Measurements from ENCODE around the gene B3GALT4.

Gene B3GALT4, protein sequence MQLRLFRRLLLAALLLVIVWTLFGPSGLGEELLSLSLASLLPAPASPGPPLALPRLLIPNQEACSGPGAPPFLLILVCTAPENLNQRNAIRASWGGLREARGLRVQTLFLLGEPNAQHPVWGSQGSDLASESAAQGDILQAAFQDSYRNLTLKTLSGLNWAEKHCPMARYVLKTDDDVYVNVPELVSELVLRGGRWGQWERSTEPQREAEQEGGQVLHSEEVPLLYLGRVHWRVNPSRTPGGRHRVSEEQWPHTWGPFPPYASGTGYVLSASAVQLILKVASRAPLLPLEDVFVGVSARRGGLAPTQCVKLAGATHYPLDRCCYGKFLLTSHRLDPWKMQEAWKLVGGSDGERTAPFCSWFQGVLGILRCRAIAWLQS

DNA sequence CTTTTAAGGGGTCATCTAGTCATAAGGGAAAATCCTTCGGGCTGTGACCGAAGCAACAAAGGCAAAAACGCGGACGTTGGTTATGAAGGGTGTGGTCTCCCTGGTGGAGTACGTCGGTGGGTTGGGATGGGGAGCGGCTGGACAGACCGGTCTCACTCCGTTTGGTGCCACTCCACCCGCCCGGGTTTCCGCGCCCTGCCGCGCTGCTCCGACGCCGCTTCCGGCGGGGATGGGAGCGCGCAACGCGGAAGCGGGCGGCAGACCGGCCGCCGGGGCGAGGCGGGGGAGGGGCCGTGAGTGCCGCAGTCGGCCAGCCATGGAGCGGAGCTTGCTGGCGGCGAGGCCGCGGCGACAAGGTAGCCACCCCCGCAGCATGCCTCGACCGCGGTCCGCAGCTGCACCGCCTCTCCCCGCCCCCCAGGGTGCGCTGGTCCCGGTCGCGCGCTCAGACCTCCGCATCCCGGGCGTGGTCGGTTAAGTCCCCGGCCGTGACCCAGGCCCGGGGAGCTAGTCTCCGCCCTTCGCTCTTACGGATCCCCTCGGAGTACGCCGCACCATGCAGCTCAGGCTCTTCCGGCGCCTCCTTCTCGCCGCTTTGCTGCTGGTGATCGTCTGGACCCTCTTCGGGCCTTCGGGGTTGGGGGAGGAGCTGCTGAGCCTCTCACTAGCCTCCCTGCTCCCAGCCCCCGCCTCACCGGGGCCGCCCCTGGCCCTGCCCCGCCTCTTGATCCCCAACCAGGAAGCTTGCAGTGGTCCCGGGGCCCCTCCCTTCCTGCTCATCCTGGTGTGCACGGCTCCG is at the start of gene B3GALT4:
Gene B3GALT4 (plus strand): TSS at position 260 of the 799 bp plus-strand sequence. CDS start 297 bp downstream, at position 557.
- TF ChIP-seq, protein P1, sequence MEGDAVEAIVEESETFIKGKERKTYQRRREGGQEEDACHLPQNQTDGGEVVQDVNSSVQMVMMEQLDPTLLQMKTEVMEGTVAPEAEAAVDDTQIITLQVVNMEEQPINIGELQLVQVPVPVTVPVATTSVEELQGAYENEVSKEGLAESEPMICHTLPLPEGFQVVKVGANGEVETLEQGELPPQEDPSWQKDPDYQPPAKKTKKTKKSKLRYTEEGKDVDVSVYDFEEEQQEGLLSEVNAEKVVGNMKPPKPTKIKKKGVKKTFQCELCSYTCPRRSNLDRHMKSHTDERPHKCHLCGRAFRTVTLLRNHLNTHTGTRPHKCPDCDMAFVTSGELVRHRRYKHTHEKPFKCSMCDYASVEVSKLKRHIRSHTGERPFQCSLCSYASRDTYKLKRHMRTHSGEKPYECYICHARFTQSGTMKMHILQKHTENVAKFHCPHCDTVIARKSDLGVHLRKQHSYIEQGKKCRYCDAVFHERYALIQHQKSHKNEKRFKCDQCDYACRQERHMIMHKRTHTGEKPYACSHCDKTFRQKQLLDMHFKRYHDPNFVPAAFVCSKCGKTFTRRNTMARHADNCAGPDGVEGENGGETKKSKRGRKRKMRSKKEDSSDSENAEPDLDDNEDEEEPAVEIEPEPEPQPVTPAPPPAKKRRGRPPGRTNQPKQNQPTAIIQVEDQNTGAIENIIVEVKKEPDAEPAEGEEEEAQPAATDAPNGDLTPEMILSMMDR (conservative IDR thresholded peaks at IDR 0.05) = peak; percentile 77
- peak within 1 kb of the TSS; percentile 100 for H3K27ac ChIP-seq

DNA sequence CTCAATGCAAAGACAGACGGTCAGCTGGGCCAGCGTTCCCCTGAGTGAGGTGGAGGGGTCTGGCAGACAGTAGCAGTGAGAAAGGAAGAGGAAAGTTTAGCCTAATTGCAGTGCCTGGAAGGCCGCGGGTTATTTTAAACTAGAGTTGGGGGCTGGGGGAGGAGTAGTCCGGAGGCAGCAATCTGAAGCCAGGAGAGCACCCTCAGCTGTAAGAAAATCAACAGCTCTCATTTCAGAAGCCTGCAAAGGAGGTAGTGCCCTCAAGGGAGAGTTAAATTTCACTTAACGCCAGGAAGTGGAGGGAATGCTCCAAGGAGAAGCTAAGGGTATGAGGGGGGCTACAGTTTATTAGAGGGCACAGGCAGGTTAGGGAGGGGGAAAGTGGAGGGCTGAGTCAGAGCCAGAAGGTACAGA is 41.7 kb upstream of the B3GALT4 start:
- no peak overlapping the region for H3K27ac ChIP-seq
- TF ChIP-seq, protein P1 (conservative IDR thresholded peaks at IDR 0.05) = no peak

DNA sequence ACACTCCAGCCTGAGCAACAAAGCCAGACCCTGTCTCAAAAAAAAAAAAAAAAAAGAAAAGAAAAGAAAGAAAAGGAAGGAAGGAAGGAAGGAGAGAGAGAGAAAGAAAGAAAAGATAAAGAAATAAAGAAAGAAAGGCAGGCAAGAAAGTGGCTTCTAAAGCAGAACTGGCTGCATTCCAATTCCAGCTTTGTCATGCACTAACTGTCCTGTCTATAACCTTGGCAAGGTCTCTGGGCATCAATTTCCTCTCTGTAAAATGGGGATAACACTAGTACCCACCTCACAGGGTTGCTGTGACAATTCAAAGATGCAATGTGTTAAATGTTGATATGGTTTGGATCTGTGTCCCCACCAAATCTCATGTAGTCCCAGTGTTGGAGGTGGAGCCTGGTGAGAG is 40.6 kb upstream of the B3GALT4 start:
- TF ChIP-seq, protein P1 (conservative IDR thresholded peaks at IDR 0.05) = no peak
- H3K27ac ChIP-seq = no peak overlapping the region

DNA sequence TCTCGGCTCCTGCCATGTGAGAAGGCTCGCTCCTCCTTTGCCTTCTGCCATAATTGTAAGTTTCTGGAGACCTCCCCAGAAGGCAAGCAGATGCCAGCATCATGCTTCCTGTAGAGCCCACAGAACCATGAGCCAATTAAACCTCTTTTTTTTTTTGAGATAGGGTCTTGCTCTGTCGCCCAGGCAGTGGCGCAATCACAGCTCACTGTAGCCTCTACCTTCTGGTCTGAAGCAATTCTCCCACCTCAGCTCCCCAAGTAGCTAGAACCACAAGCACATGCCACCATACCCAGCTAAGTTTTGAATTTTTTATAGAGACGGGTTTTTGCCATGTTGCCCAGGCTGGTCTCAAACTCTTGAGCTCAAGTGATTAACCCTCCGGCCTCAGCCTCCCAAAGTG is 40.1 kb upstream of the B3GALT4 start:
- TF ChIP-seq, protein P1 (conservative IDR thresholded peaks at IDR 0.05) = no peak

DNA sequence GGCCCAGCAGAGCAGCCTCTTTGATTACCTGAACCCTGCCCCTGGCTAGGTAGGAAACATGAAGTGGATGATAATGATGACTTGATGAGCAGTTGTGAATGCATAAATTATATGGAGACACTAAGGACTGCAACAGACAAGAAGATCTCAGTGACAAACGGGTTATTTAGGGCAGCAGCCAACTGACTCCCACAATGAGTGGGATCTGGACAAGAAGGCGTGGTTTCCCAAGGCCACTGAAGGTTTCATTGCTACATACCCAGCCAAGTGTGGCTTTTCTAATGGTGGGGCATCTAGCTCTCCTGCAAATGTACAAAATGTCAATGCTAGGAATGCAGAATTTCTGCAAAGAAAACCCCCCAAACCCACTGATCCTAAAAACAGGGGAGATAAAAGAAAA is 39.2 kb upstream of the B3GALT4 start:
- no peak overlapping the region for H3K27ac ChIP-seq
- TF ChIP-seq, protein P1 (conservative IDR thresholded peaks at IDR 0.05) = no peak

More for the DNA sequence above, 40.1 kb upstream of the B3GALT4 start:
- no peak overlapping the region for H3K27ac ChIP-seq

DNA sequence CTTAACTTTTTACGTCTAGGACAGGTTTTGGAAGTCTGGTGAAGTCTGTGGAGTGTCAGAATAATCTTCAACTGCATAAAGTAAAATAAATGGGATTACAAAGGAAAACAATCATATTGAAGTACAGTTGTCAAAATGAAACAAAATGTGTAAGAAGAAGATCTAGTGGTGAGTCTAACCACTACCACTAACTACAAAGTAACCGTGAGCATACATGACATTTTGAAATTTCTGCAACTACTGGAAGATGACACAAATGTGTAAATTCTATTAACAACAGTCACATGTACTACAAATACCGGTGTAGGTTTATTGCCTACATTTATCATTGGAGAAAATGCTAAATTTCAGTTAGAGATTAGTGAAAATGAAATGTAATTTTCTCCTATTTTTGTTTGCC is 35.0 kb upstream of the B3GALT4 start:
- no peak overlapping the region for H3K27ac ChIP-seq
- TF ChIP-seq, protein P1 (conservative IDR thresholded peaks at IDR 0.05) = no peak

DNA sequence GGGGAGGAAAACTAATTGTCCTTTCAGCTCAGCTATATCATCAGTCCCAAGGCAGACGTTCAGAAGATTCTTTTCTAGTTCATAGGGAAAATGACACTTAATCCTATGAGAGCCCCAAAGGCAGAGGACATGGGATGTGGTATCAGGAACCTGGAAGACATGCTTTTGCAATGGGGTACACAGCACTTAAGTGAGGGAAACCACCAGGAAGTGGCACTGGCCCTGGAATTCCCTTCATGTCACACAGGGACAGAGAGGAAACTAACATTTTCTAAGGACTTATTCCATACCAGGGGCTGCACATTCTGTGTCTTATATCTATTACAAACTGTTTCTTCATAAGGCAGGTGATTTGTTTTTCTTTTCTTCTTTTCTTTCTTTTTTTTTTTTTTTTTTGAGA is 33.4 kb upstream of the B3GALT4 start:
- no peak overlapping the region for H3K27ac ChIP-seq
- TF ChIP-seq, protein P1 (conservative IDR thresholded peaks at IDR 0.05) = no peak

Data from VCaP (cell line).